HG02759 (cell line): ENCODE results near the gene FLRT2.

Experiments used
- ATAC-seq: cut with Tn5 transposase; IDR thresholded peaks from one replicate; pipeline ENCODE4 v1.9.1; 2021; ENCODE audit warnings: mild to moderate bottlenecking, moderate library complexity; ENCODE audit not compliant: unreplicated experiment

The FLRT2 gene, protein sequence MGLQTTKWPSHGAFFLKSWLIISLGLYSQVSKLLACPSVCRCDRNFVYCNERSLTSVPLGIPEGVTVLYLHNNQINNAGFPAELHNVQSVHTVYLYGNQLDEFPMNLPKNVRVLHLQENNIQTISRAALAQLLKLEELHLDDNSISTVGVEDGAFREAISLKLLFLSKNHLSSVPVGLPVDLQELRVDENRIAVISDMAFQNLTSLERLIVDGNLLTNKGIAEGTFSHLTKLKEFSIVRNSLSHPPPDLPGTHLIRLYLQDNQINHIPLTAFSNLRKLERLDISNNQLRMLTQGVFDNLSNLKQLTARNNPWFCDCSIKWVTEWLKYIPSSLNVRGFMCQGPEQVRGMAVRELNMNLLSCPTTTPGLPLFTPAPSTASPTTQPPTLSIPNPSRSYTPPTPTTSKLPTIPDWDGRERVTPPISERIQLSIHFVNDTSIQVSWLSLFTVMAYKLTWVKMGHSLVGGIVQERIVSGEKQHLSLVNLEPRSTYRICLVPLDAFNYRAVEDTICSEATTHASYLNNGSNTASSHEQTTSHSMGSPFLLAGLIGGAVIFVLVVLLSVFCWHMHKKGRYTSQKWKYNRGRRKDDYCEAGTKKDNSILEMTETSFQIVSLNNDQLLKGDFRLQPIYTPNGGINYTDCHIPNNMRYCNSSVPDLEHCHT

DNA sequence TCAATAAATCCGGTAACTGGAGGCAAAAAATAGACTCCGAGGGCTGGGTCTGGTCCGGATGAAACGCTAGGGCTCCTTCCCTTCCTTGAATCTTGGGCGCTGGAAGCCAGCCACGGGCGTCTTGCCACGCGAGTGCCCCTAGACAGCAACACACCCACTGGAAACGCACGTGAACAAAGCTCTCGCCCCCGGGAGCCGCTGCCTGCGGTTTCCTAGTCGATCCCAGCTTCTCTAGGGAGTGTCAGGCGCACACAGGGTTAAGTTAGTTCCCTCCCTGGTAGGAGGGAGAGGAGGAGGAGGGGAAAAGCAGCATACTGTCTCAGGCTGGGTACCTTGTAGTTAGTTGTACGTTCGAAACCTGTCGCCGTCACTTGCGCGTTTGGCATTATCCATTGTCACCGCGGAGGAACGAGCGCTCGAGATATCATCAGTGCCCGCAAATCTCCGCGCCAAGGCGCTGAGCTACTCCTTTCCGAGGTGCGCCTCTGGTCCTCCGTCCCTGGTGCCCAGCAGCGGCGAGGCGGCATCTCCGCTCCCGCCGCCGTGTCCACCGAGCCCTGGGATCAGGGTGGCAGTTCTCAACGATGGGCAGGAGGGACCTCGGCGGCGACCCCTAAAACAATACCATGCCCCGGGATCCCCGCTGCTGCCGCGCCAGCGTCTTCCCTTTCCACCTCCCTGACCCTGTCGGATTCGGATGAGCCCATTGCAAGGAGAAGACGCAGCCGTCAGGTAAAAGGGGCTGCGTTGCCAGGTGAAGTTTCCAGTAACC, at the start of gene FLRT2:
Gene FLRT2 (plus strand): TSS at position 342 of the 772 bp plus-strand sequence. CDS start 91,371 bp downstream, outside the sequence.
- no peak for ATAC-seq

DNA sequence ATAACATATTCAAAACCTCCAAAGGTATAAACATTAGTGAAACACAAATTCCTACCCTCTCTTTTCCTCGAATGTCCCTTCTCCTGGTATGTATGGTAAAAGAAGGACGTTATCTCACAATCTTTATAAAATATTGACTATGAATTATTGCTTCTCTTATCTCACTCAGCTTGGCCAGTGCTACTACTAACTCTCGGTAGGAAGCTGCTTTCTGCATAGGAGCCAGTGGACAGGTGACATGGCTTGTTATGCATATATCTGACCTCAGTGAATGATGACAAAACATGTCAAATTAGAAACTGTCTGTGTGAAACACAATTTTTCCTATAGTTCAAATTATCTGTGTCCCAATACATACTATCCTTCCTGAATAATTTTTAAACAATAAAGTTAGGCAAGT, 48.5 kb upstream of the FLRT2 start:
- no peak for ATAC-seq

DNA sequence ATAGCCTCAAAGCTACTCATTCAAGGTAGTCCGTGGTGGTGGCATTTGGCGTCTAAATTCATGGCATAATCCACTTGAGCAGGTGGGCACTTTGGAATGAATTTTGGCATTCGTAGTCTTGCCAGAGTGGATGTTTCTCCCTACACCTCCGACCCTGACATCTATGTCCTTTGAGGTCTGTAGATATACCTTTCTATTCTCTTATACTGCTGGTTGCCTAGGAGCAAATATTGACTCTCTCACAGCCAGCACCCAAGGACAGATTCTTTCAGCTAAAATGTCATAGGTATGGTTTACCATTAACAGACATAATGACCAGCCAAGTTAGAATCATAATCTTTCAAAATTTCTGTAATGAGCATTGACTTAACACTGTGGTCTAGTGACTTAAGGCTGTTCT, 47.4 kb upstream of the FLRT2 start:
- no peak for ATAC-seq

DNA sequence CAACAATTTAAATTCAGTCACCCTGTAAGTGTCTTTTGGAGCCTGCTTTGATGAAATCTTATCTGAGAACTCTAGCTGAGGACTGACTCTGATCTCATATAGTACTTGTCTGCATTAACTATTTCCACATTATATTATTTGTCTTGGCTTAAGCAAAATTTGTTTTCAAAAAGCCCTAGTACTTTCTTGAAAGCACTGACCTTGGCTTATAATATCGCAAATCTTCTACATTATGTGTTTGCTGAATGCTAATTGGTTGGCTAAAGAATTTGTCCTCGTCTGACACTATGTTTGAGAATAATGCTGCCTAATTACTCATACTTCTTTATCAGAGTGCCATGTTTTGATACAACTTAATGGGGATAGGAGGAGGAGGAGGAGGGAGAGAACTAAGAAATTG, 46.9 kb upstream of the FLRT2 start:
- ATAC-seq = no peak

DNA sequence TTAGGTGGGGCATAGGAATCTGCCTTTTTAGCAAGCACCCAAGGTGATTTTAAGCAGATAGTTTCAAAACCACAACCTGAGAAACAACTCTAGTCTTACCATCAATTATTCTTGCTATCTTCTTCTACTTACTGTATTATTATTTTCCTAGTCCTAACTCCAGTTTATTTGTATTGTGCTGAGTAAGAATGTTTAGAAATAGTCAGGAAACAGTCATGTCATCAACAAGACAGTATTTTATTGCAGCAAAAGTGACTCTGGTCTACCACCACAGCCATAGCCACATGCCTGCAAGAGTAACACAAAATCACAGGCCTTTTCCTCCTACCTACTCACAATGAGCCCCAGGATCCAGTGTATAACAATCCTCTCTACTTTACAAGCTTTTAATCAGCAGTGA, 46.3 kb upstream of the FLRT2 start:
- no peak for ATAC-seq

DNA sequence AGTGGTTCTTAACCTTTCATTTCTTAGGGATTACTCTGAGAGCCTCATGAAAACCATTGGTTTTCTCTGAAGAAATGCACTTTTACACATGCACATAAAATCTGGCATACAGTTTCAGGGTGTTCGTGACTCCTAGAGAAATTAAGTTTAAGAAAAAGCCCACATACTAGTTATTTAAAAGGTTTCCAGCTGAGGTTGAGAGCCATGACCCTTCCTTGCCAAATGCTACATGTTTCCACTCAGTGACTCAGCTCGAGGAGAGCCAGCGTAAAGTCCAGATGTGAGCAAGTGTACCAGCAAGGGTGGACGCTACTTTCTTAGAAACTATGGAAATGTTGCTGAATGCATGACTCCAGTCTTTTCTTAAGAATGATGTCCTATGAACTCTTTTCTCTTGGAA, 42.7 kb upstream of the FLRT2 start:
- no peak for ATAC-seq

DNA sequence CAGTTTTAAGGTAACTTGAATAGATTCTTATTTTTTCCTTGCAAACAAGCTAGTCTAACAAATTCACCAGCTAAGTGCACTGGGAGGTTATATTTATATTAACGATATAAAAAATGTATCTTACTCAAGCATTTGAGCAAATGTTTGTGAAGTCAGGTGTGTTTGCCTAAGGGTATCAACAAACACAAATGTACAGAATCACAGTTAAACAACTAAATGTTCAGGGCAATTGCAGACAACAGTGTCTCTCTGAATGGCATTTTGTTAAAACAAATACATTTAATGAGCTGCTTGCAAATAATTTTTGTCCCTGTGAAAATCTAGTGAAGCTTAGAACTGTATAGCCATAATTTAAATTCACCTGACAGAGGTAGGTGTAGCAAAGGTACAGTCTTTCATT, 28.2 kb upstream of the FLRT2 start:
- no peak for ATAC-seq

DNA sequence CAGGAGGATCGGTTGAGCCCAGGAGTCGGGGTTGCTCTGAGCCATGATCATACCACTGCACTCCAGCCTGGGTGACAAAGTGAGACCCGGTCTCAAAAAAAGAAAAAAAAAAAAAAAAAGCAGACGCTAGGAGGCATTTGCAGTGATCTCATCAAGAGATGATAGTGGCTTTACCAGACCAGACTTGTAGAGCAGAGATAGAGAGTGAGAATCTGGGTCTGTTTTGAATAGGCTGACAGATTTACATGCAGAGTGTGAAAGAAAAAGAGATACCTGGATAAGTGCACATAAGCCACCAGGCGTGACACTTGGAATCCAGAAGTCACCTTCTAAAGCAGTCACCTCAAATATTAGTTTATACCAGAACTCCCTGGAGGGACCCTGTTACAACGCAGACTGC, 21.1 kb upstream of the FLRT2 start:
- ATAC-seq = no peak

DNA sequence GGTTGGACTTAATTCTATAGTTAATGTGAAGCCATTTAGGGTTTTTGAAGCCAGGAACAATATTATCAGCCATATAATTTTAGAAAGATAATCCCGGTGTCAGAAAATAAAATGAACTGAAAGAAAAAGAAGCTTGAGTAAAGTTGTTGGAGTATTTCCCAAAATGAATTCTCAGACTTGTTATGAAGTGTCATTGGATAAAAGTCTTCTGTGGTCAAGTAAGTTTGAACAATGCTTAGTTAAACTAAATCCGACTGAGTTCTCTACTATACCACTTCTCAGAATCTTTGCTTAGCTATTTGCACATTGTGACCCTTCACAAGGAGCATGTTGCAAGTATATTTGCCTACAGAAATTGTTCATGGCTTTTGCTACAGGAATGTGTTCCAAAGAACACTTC, 17.5 kb upstream of the FLRT2 start:
- no peak for ATAC-seq

DNA sequence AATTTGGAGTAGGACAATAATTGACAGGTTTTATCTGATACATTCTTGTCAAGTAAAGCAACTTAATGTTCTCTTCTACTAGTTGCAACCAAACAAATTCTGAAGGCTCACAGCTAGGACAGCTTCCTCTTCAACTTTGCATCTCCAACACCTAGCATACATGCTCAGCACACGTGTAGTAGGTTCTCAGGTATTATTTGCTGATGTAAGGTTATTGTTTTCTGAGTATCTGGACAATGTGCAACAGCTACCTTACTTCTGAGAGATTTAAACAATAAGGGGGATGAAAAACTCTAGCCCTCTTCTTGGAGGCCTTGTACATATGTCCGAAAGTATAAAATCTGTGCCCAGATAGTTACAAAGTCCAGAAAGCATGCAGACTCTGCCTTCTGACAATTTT, 15.5 kb upstream of the FLRT2 start:
- no peak for ATAC-seq

DNA sequence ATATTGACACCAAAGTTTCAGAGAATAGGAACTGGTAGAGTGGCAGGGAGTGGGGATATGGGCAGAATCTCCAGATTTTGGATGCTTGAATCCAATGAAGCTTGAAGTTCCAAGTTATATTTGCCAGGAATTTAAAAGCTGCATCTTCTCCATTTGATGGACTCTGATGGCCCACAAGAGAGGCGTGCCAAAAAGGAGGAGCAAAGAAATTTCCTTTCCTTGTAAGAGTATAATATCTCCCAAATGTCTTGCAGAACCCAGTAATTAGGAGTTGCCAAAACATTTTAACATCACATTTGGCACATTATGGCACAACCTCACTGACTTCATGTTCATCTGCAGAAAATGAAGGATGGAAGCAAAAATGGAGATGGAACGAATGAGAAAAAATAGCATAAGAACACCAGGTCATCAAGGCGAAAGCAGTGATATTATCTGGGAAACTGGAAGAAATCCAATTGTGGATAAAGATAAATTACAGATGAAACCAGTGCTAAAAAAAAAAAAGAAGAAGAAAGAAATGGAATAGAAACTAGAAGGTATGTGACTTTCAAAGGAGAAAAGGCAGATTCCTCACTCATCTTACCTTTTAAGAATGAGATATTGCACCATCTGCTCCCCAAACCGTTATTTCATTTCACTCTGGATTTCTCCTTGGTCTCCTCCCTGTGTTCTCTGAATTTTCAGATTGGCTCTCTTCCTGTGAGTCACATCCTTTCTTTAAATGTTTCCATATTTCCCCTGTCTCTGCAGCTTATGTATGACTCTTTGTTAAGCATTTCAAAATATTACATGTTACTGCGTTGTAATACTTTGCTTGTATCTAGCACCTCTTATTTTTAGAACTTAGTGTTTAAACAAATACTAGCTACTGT, 13.5 kb upstream of the FLRT2 start:
- ATAC-seq = no peak

DNA sequence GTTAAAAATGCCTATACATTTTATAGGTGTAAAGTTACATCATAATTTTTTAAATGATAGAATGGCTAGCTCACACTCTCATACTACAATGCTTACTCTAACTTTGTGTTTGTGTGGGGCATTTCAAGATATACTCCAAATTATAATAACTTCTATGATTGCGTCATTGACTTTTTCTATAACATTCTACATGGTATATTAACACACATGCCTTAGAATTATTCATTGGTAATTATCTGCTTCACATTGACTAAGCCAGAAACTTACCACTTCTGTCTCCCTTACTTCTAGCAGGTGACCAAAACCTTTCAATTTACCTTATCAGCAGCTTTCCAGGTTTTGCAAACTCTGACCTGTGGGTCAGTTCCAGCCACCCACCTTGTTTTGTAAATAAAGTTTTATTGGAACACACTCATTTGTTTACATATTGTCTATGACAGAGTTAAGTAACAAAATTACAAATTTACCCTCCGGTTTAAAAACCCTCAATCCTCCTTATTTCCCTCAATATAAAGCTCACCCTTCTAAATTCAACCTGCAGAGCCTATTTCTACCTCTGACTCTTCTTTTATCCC, 12.7 kb upstream of the FLRT2 start:
- no peak for ATAC-seq

DNA sequence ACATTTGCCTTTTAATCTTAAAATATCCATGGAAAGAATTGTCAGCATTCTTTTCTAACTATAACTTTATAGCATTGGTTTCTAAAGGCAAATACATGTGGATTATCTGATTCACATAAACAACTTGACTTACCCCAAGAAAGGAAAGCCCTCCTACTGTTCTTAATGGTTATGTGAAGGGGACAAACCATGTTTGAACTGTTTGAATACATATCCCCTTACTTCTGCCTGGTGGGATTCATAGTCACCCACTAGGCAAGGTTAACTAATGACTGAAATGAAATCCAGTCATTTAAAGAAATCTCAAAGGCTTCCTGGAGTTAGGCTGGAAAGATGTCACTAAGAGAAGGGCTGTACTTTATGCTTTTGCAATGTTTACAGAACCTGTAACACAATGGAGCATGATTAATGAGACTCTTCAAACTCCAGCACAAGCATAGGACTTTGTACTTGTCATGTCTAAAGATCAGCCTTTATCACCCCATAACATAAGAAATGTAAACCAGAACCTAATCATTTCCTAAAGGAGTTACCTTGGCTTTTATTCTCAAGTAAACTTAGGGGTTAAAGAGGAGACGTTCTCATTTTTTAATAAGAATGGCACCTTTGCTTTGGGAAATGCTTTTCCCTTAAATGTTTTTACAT, 10.2 kb upstream of the FLRT2 start:
- ATAC-seq = no peak

DNA sequence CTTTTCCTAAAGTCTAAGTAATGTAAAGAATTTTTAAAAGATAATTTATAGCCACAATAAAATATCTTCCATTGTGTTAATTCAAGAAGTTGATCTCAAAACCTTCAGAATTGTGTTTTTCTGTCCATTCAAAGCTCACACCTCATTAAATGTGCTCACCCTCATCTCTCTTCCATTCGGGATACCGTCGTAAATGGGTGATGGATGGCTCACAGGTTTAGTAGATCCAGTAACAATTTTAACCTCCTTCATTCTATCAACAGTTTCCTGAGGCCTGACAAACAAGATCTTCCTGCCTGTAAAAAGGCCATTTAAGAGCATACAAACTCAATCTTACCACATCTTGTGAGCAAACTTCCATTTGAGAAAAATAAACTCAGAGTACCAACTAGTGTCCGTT, 9.4 kb upstream of the FLRT2 start:
- no peak for ATAC-seq

DNA sequence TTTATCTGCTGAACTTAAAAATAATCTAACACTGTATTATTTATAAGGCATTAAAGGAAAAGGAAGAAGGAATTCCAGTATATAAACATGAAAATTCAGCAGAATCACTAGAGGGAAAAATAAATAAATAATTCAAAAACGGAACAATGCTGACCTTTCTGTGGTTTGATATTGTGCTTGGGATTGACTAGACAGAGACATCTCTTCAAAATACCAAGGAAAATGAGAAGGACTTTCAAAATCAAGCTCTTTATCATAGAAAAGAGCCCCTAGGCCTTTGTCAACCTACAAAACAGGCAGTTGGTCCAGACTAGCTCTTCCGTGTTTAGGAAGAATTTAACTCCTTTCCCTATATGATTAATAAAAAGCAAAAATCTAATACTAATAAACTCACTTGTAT, 6.3 kb upstream of the FLRT2 start:
- ATAC-seq = no peak

DNA sequence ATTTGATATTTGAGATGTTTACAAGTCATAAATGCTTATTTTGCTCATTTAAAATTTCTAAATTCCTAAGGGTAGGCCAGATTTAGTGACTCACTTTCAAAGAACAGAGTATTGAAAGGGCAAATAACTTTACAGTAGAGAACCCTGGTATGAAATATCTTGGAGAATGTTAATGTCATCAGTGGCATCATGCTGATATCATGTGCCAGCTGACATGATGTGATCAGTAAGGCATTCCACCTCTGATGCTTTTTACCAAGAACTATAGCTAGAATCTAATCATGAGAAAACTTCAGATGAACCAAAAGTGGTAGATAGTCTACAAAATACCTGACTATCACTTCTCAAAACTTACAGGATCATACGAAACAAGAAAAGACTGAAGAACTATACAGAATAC, 2.9 kb upstream of the FLRT2 start:
- no peak for ATAC-seq

DNA sequence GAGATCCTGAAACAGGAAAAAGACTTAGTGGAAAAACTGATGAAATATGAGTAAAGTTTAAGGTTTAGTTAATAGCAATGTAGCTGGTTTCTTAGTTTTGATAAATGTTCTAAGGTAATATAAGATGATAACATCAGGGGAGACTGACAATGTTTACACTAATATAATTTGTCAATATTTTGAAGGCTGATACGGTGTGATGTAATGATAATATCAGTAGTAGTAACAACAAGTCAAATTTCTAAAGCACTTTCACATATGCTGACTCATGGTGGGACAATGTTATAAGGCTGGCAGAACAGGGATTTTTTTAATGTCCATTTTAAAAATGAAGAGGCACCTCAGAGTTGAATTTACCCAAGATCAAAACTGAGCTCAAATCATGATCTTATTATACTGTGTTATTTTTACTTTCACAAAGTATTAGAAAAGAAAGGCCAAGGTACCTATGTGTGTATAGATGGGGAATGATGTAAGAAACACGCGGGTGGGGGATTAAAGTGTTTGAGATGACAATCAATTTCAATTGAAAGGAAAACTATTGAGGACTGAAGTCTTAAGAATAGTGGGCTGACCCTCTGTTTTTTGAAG, 2.4 kb upstream of the FLRT2 start:
- no peak for ATAC-seq

DNA sequence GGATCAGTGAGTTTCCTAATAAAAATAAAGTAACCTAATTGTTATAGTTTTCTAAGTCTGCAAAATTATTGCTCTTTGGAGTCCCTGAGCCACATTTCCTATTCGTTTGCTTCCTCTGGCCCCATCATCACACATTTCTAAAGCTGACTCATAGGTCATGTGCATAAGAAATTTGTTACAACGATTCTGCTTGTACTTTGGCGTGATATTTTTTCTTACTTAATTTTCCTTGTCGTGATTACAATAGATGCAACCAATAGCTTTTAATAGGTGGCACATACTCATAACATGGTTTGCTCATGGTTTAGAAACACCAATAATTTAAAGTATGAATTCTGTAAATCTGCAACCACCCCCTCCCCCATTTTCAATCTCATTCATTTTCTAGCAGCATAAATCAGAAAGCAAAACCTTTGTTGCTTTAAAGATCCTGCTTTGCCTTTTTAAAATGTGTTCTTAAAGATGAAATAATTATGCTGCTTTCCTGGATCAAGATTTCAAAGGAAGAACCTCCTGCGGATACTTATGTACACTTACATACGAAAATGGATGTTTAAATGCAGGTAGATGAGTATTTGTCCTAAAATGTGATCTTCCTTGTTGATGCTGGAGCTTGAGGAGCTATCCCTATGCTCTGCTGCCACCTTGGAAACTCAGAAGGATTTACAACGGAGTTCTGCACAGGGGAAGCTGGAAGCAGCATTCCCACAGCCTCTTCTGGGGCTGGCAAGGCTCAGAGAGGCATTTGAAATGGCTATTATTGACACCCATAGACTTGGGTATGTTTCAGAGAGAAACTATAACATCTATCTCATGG, 1.7 kb upstream of the FLRT2 start:
- ATAC-seq = no peak
